ENCODE results near the gene LHFPL6.
"Not testable (repeated sequence)": the region's sequence is repeated elsewhere in the genome, so short reads cannot be mapped to it uniquely, and the experiment has no call there.

LHFPL6 gene

DNA sequence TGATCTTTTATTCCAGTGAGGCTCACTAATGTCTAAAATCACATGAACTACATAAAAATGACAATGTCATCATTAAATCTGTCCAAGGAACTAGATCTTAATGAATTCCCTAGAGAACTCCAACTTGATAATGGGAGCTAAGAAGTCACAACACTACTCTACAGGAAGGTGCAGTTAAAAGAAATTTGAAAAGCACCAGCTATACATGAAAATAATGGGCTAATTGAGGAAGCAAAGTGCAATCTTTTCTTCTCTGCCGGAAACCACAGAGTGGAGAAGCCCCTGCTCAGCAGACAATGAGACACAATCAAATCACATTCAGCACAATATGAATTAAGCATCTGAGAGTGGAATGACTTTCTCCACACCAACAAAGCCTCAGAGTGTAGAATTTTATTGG lies 261.7 kb downstream of the LHFPL6 start:
- DNase-seq (ENCODE audit: low spot score) = no peak

- not testable (repeated sequence) for DNase-seq (ENCODE audit: low spot score)
Observed at GRCh38 chr13:39338114-39338513, 264.9 kb downstream of the LHFPL6 start.

- DNase-seq (ENCODE audit: low spot score) = no peak
Observed at GRCh38 chr13:39336937-39337336, 266.1 kb downstream of the LHFPL6 start.

DNA sequence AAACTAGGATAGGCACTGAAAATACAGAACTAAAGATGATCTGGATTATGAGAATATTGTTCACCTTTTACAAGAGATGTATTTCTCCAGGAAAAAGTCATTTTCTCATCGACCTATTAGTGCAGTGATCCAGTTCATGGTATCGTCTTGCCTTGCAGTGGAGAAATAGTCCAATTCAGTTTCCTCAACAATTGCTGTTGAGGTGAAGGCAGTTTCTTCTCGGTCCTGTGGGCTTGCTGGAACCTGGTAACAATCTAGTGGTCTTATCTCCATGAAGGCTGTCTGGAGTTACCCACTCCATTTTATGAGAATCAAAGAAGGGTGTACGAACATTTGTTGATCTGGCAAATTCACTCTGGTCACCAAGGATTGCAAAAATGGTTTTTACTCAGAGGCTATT lies 266.8 kb downstream of the LHFPL6 start:
- DNase-seq (ENCODE audit: low spot score) = no peak

DNA sequence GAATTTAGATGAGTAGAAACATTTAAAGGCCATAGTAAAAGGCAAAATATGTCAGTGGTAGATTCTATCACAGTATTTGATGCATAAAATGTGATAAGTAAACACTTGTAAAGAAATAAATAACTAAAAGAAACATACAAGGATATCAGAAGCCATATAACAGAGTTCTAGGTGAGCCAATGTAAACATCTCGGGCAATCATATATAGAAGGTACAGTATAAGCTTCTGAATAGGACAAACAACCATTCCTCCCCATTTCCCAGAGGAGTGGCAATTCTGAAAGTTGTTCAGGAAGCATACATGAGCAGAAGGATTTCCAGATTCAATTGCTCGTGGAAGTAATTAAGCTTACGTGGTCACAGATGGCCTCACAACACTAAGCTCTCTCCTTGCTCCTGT lies 267.3 kb downstream of the LHFPL6 start:
- no peak for DNase-seq (ENCODE audit: low spot score)

- no peak for DNase-seq (ENCODE audit: low spot score)
Observed at GRCh38 chr13:39330504-39330903, 272.5 kb downstream of the LHFPL6 start.

GRCh38 chr13:39329182-39329639 lies 273.8 kb downstream of the LHFPL6 start:
- DNase-seq (ENCODE audit: low spot score) = no peak

DNA sequence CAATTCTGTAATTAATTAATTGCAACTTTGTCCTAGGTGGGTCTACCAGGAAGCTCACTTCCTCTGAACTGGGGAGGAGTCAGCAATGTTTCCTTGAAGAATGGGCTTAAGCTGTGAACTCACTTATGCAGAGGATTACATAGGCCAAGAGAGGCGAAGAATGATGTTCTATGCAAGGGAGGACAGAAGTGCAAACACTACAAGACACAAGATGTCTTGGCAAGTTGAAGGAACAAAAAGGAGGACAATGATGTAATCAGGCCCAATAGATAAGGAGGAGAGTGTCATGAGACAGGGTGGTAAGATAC lies 275.9 kb downstream of the LHFPL6 start:
- DNase-seq (ENCODE audit: low spot score) = no peak

GRCh38 chr13:39326469-39327171 lies 276.4 kb downstream of the LHFPL6 start:
- DNase-seq (ENCODE audit: low spot score) = no peak

DNA sequence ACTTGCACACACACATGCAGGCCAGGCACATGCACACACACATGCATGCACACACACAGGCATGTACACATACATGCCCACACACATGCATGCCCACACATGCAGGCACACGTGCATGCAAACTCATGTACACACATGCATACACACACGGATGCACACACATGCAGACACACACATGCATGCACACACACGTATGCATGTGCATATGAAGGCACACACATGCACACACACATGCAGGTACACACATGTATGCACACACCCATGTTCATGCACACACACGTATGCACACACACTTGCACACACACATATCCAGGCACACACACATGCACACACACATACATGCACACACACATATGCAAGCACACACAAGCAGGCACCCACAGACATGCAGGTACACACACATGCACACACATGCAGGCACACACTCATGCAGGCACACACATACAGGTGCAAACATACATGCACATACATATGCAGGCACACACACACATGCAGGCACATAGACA lies 278.1 kb downstream of the LHFPL6 start:
- no peak for DNase-seq (ENCODE audit: low spot score)

DNA sequence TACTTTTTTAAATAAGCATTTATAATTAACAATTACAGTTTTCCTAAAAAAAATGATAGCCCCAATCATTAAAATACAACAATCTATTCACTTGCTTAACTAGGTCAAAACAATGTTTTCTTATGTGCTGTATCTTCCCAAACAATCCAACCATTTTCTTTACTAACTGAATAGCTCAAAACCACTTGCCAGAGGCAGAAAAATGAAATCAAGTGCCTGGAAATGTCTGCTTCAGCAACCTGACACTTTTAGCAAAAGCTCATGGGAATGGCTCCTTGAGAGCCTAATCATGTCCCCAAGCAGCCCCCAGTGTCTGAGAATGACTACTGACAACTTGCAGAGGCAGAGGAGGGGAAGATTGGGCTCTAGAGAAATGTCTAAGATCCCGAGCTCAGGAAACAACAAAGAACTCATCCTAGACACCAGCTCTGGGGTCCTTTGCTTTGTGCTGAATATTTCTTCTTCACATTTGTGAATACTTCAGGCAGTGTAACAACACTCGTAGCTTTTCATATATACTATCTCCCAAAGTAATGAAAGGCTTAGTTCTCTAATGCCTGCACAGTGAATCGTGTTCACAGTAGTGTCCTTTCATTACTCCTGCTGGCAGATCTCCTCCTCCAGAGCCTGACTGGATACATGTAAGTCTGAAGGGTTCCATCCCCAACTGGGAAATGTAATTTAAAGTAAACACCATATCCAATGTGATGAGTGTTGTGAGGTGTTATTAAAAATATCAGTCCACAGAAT lies 280.0 kb downstream of the LHFPL6 start:
- no peak for DNase-seq (ENCODE audit: low spot score)

DNA sequence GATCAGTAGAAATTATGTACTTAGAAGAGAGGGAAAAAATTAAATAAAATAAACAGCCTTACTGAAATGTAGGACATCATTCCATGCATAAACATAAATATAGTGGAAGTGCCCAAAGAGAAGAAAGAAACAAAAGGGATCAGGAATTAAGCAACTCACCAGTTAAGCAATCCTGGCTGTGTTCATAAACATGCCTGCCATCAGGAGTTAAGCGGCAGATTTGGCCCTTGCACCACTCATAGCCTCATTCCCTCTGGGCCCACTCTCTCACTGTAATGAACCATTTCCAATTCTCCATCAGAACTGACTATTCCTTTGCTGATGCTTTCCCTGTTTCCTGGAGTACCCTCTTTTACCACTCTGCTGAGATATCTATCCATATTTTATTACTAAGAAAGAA lies 281.4 kb downstream of the LHFPL6 start:
- peak; percentile 42 for DNase-seq (ENCODE audit: low spot score)

DNA sequence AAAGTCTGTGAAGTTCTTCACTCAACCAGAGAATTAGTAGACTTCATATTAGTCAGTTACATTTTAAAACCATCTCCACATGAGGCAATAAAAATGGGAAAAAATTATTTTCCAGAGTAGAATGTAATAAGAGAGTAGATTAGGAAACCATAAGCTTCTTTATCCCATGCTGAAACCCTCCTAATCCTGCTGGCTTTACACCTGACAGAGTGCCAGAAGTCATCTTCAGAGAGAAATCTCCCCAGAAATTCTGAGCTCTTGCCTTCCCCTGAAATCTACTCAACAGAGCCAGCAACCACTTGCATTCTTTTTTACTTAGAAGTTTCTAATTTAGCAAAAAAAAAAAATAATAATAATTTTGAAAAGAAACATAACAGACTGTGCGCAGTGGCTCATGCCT lies 284.8 kb downstream of the LHFPL6 start:
- no peak for DNase-seq (ENCODE audit: low spot score)

DNA sequence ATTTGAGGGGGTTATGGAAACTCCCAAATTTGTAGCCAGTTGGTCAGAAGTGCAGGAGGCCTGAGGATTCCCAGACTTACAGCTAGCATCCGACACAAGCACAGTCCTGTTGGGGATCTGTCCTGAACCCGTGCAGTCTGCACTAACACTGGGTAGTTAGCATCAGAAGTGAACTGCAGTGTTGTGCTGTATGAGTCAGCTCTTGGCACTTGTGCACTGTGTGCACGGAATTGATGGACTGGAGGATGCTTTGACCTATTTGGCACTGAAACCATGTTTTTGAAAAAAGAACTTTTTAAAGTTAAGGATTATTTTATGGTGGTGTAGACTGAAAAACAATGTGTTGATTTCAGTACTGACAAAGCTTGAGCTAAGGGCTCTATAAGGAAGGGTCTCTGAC lies 285.7 kb downstream of the LHFPL6 start:
- DNase-seq (ENCODE audit: low spot score) = peak; percentile 53

GRCh38 chr13:39315796-39316195 lies 287.2 kb downstream of the LHFPL6 start:
- DNase-seq (ENCODE audit: low spot score) = no peak

DNA sequence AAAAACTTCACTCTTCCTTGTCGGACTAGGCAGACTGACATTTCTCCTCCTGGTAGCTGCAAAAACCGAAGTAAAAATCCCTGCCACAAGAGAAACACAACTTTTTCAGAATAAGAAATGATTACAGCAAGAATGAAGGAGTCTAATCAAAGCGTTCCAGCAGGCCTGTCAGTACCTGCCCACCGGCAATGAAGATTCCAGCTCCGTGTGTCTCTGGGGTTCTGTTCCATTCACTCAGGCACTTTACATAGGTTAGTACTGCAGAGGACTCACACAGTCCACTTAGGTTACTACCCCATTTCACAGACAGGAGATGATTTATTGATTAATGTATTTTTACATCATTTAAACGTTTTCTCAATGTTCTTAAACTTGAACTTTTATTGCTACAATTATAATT lies 289.3 kb downstream of the LHFPL6 start:
- no peak for DNase-seq (ENCODE audit: low spot score)

- DNase-seq (ENCODE audit: low spot score) = no peak
Observed at GRCh38 chr13:39312596-39312995, 290.4 kb downstream of the LHFPL6 start.

DNA sequence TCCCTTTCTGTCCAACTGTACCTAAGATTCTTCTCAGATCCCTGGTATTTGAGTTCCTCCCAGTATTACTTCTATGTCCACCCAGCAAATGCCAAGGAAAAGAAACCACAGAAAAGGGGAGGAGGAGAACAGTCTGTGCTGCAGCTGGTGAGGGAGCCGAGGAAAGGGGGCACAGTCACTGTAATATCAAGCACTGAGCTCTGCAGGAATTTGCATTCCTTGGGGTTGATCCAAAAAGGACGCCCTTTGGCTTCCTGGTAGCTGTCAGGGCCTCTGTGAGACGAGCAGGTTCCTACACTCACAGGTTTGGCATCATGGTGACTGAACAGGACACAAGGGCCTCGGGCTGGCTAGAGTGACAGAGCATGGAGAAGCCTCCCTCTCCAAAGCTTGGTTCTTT lies 291.4 kb downstream of the LHFPL6 start:
- DNase-seq (ENCODE audit: low spot score) = peak; percentile 23

DNA sequence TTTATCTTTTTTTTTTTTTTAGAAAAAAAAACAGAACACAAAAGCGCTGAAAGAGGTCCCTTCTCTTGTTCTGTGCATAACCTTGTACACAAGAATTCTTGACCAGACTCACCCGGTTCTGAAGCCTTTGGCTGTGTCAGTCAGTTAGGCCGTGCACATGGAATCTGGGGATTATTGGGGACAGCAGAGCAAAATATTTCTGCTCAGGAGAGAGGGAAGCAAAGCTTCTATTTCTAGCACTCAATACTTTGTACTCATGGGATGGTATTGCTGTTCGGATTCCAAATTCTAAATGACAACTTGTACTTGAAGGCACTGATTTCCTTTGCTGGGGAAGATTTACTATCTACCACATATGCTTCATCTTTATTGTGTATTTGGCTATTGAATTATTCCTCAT lies 292.0 kb downstream of the LHFPL6 start:
- no peak for DNase-seq (ENCODE audit: low spot score)

- no peak for DNase-seq (ENCODE audit: low spot score)
Observed at GRCh38 chr13:39306639-39307589, 296.1 kb downstream of the LHFPL6 start.

GRCh38 chr13:39302820-39303219 lies 300.2 kb downstream of the LHFPL6 start:
- no peak for DNase-seq (ENCODE audit: low spot score)

GRCh38 chr13:39298951-39299350 lies 304.0 kb downstream of the LHFPL6 start:
- DNase-seq (ENCODE audit: low spot score) = no peak

Measured in AG20443 (cell line).